ENCODE data around the gene SLC9A4. TPM values are rescaled to one million over a fixed set of nuclear protein-coding genes. Genes with fewer than 3 reads are reported as not detected.

The SLC9A4 gene
- 0.36 and 0.40 TPM in 2 replicates for total RNA-seq

GRCh38 chr2:102473020-102473419 lies at the start of gene SLC9A4:
Gene SLC9A4 (plus strand): TSS chr2:102473226. CDS start chr2:102473760, 534 bp downstream.
- peak; percentile 98 for TF ChIP-seq CTCF (conservative IDR thresholded peaks at IDR 0.05; ENCODE audit: low read depth, low read length)
- DNase-seq (ENCODE audit: low read depth): no peak
- no peak within 1 kb of the TSS for H3K4me3 ChIP-seq (ENCODE audit: low read depth, low read length)

- no peak for DNase-seq (ENCODE audit: low read depth)
- no peak for TF ChIP-seq CTCF (conservative IDR thresholded peaks at IDR 0.05; ENCODE audit: low read depth, low read length)
- no peak overlapping the region for H3K4me3 ChIP-seq (ENCODE audit: low read depth, low read length)
Measured at GRCh38 chr2:102423368-102423767, 49.7 kb upstream of the SLC9A4 start.

- TF ChIP-seq CTCF (conservative IDR thresholded peaks at IDR 0.05; ENCODE audit: low read depth, low read length): no peak
- DNase-seq (ENCODE audit: low read depth): no peak
- H3K4me3 ChIP-seq (ENCODE audit: low read depth, low read length): no peak overlapping the region
Measured at GRCh38 chr2:102424754-102425153, 48.3 kb upstream of the SLC9A4 start.

GRCh38 chr2:102425441-102426132 lies 47.4 kb upstream of the SLC9A4 start:
- no peak for TF ChIP-seq CTCF (conservative IDR thresholded peaks at IDR 0.05; ENCODE audit: low read depth, low read length)
- DNase-seq (ENCODE audit: low read depth): no peak
- H3K4me3 ChIP-seq (ENCODE audit: low read depth, low read length): no peak overlapping the region

- H3K4me3 ChIP-seq (ENCODE audit: low read depth, low read length): no peak overlapping the region
- DNase-seq (ENCODE audit: low read depth): no peak
- TF ChIP-seq CTCF (conservative IDR thresholded peaks at IDR 0.05; ENCODE audit: low read depth, low read length): no peak
Measured at GRCh38 chr2:102427249-102427648, 45.8 kb upstream of the SLC9A4 start.

- H3K4me3 ChIP-seq (ENCODE audit: low read depth, low read length): no peak overlapping the region
- no peak for DNase-seq (ENCODE audit: low read depth)
- TF ChIP-seq CTCF (conservative IDR thresholded peaks at IDR 0.05; ENCODE audit: low read depth, low read length): no peak
Measured at GRCh38 chr2:102428573-102428972, 44.5 kb upstream of the SLC9A4 start.

GRCh38 chr2:102432386-102432785 lies 40.6 kb upstream of the SLC9A4 start:
- no peak overlapping the region for H3K4me3 ChIP-seq (ENCODE audit: low read depth, low read length)
- no peak for DNase-seq (ENCODE audit: low read depth)
- no peak for TF ChIP-seq CTCF (conservative IDR thresholded peaks at IDR 0.05; ENCODE audit: low read depth, low read length)
